Cerebellar nuclear complex (tissue), 1 donor: ENCODE measurements around the gene PYURF.

Experiments used
- DNase-seq, 2 experiments: peaks; one replicate each; lab custom pipeline; 2025; lab: John Stamatoyannopoulos, UW

Gene PYURF

GRCh38 chr4:88511236-88511635, 12.3 kb downstream of the PYURF start:
- DNase-seq = no peak

DNA sequence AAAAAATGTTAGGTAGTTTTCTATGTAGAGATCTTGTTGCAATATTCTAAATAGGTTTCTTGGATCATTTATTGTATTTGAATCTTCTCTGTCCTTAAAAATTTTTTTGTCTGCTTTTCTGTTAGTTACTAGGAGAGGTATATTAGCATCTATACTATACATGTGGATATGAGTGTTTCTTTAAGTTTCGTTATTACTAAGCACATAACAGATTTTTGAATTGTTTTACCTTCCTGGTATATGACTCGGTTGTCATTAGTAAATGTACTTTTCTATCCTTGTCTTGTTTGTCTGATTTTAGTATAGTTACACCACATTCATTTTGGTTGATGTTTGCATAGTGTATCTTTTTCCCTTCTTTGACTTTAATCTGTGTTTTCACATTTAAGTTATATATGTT, 20.2 kb downstream of the PYURF start:
- DNase-seq = no peak

DNA sequence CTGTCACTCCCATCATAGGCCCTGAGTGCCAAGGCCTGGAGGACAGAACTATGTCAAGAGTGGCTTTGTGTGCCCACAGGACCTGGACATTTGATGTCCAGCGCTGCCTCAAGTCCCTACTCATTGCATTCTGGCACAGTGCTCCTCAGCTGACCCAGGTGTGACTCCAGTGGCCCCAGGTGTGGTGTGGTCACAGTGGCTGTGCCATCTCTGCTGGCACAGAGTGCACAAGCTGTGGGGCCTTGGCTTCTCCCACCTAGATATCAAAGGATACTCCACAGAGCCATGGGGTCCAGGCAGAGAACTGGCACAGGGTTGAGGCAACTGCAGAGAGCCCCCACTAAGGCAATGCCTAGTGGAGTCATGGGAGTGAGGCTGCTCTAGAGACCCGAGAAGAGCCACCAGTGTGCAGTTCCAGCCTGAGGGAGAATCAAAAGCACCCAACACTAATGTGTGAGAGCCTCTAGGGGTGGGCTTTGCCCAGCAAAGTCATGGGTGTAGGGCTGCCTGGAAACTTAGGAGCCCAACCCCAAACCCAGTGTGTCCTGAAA, 25.6 kb downstream of the PYURF start:
- DNase-seq = no peak

- DNase-seq = no peak
These were observed 34.3 kb downstream of the PYURF start for GRCh38 chr4:88489100-88489761.

GRCh38 chr4:88481537-88481936, 42.0 kb downstream of the PYURF start:
- DNase-seq = no peak

- no peak for DNase-seq
These were observed 45.3 kb downstream of the PYURF start for GRCh38 chr4:88478247-88478646.

DNA sequence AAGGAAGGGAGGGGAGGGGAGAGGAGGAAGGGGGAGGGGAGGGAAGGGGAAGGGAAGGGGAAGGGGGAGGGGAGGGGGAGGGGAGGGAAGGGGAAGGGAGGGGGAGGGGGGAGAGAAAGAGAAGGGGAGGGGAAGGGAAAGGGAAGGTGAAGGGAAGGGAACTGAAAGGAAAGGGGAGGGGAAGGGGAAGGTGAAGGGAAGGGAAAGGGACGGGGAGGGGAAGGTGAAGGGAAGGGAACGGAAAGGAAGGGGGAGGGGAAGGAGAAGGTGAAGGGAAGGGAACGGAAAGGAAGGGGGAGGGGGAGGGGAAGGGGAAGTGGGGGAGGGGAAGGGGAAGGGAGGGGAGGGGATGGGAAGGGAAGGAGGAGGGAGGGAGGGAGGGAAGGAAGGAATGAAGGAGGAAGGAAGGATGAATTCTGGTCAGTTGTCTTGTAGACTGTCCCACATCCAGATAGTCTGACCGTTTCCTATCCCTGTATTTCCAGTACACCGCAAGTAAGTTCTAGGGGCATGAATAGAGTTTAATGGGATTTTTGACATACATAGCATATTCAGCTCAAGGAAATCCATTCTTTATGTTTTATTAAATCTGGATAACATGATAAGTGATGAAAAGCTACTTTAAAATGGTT, 46.2 kb downstream of the PYURF start:
- DNase-seq = no peak
